Activated CD8-positive, alpha-beta T cell treated with anti-CD3 and anti-CD28 coated beads, Interleukin-2, amount 10 ng/mL, durations not matched to agents 7 days and 5 days (primary cell): ENCODE measurements around the gene TBXAS1. TPM values are rescaled to one million over a fixed set of nuclear protein-coding genes. Genes with fewer than 3 reads are reported as not detected.
A peak's percentile ranks its signal among the peaks of the same experiment; 100 is the strongest.
"Not testable (repeated sequence)": the region's sequence is repeated elsewhere in the genome, so short reads cannot be mapped to it uniquely, and the experiment has no call there.

Experiments
- ATAC-seq: fragments of 150-1000 bp; cut with Tn5 transposase; one replicate; pipeline ENCODE4 v1.10.0; 2021; ENCODE audit warnings: moderate library complexity
- CTCF ChIA-PET: fragments of 350-600 bp; sonication (Branson Sonifier 250); formaldehyde crosslinking; loops from one replicate; lab custom pipeline; 2021; ENCODE audit warnings: antibody characterized with exemption; lab: Charles Lee
- POLR2A ChIA-PET: fragments of 350-600 bp; sonication (Branson Sonifier 250); formaldehyde crosslinking; loops from one replicate; lab custom pipeline; 2021; ENCODE audit warnings: antibody characterized with exemption; lab: Charles Lee
- DNase-seq: peaks from one replicate; pipeline ENCODE4 v3.0.0-alpha.2; 2020
- H3K27ac Mint-ChIP-seq: one replicate; pipeline ENCODE4 v1.8.0; 2021; ENCODE audit warnings: mild to moderate bottlenecking, mixed read lengths
- H3K27me3 Mint-ChIP-seq: one replicate; pipeline ENCODE4 v1.8.0; 2021; ENCODE audit warnings: low read depth, mixed read lengths
- H3K36me3 Mint-ChIP-seq: one replicate; pipeline ENCODE4 v1.8.0; 2021; ENCODE audit warnings: low read depth, mixed read lengths
- H3K4me1 Mint-ChIP-seq: one replicate; pipeline ENCODE4 v1.8.0; 2021; ENCODE audit warnings: low read depth, mixed read lengths
- H3K4me3 Mint-ChIP-seq: one replicate; pipeline ENCODE4 v1.8.0; 2021; ENCODE audit warnings: mild to moderate bottlenecking, mixed read lengths
- H3K9me3 Mint-ChIP-seq: one replicate; pipeline ENCODE4 v1.8.0; 2022; ENCODE audit warnings: mixed read lengths; ENCODE audit not compliant: insufficient read depth
- total RNA-seq, 2 experiments: library from RNA; stranded (reverse); gene quantifications; one replicate each; pipeline ENCODE4 v1.2.3, GENCODE V29; 2021

TBXAS1 gene
- total RNA-seq, 2 experiments from 2014 or later: 1.6 to 2.0 TPM

DNA sequence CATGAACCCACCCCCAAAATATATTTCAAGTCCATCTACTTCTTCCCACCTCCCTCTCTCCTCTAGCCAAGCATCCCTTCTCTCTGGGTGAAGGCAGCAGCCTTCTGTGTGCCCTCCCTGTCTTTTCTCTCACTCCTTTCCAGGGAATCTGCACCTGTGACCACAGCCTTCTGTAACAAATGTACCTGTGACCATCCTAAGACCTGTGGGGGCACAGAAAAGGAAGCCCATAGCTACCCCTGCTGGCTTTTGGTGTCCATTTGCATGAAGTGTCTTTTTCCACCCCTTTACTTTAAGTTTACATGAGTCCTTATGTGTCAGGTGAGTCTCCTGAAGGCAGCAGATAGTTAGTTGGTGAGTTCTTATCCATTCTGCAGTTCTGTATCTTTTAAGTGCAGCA lies 2.0 kb upstream of the TBXAS1 start:
- POLR2A ChIA-PET: no interaction called here

DNA sequence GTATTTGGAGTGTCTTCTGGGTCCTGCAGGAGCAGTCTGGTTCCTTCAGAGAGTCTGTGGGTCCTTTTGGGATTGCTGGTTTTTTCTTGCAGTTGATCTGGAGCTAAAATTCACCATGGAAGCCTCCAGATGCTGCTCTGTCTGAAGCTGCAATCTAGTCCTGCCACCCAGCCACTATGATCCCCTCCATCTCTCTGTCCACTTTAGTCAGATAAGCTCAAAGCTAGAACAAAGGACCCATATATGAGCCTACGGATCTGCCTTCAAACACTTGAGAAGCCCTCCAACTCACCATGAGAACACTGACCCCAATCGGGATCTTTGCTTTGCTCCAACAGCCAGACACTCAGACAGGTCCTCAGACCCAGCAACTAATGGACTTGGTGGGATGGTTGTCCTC lies 618 bp upstream of the TBXAS1 start:
- Mint-ChIP-seq H3K36me3 (peaks cover 2% of the 10 kb centered on the region), H3K4me3 (no peak overlapping the region), H3K9me3 (no peaks in the 10 kb centered on the region), H3K4me1 (peaks cover 19% of the 10 kb centered on the region), H3K27me3 (peaks cover 12% of the 10 kb centered on the region), H3K27ac (no peak overlapping the region)
- ATAC-seq (no peak), DNase-seq (no peak)
- ChIA-PET CTCF (interaction anchor here (1.6 kb wide), 1 partner anchor 183 kb away, joined by 8 read pairs; no protein-coding TSS in a partner anchor), POLR2A (interaction anchor here (0.7 kb wide), 1 partner anchor 15 kb away, joined by 3 read pairs; no protein-coding TSS in a partner anchor)

More for the DNA sequence above, 2.0 kb upstream of the TBXAS1 start:
- H3K4me1 Mint-ChIP-seq: peaks cover 19% of the 10 kb centered on the region
- peaks cover 12% of the 10 kb centered on the region for H3K27me3 Mint-ChIP-seq
- H3K4me3 Mint-ChIP-seq: no peak overlapping the region
- H3K36me3 Mint-ChIP-seq: no peaks in the 10 kb centered on the region
- no peak for ATAC-seq
- peak; percentile 32 for DNase-seq
- H3K9me3 Mint-ChIP-seq: no peaks in the 10 kb centered on the region
- CTCF ChIA-PET: interaction anchor here (1.9 kb wide), 2 partner anchors 13 to 225 kb away, joined by 5 to 6 read pairs; no protein-coding TSS in a partner anchor
- H3K27ac Mint-ChIP-seq: no peak overlapping the region

DNA sequence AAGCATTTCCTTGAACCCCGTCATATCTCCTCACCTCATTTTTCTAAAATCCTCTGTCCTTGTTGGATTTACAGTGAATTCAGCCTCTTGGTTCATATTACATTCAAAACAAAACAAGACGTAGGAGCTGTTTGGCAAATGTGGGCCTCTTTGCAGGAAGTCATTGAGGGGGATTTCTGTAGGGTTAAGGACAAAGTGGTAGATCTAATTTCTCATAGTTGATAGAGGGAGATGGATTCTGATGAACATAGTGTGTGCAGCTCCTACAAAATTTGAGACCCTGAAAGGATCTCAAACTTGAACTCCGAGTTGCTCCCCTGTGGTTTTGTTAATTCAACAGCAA lies 682 bp downstream of the TBXAS1 start:
- ChIA-PET CTCF (interaction anchor here (1.9 kb wide), 1 partner anchor 184 kb away, joined by 10 read pairs; no protein-coding TSS in a partner anchor), POLR2A (interaction anchor here (1.0 kb wide), 1 partner anchor 11 kb away, joined by 3 read pairs; no protein-coding TSS in a partner anchor)
- no peak for ATAC-seq
- Mint-ChIP-seq H3K36me3 (peaks cover 2% of the 10 kb centered on the region), H3K27me3 (peaks cover 12% of the 10 kb centered on the region), H3K27ac (peak overlapping the region; percentile 41), H3K9me3 (no peaks in the 10 kb centered on the region), H3K4me1 (peaks cover 19% of the 10 kb centered on the region), H3K4me3 (peak overlapping the region; percentile 50)
- DNase-seq: no peak

GRCh38 chr7:139830292-139830691 lies 1.2 kb downstream of the TBXAS1 start:
- Mint-ChIP-seq H3K36me3 (peaks cover 2% of the 10 kb centered on the region), H3K27me3 (peaks cover 10% of the 10 kb centered on the region), H3K4me3 (peak overlapping the region; percentile 15), H3K27ac (no peak overlapping the region), H3K4me1 (peaks cover 19% of the 10 kb centered on the region), H3K9me3 (no peaks in the 10 kb centered on the region)
- CTCF ChIA-PET: interaction anchor here (0.9 to 1.9 kb wide), 3 partner anchors 173 to 228 kb away, joined by 3 to 10 read pairs (median 4); no protein-coding TSS in a partner anchor
- no peak for DNase-seq
- POLR2A ChIA-PET: interaction anchor here (1.0 kb wide), 1 partner anchor 10 kb away, joined by 3 read pairs; no protein-coding TSS in a partner anchor
- ATAC-seq: no peak

DNA sequence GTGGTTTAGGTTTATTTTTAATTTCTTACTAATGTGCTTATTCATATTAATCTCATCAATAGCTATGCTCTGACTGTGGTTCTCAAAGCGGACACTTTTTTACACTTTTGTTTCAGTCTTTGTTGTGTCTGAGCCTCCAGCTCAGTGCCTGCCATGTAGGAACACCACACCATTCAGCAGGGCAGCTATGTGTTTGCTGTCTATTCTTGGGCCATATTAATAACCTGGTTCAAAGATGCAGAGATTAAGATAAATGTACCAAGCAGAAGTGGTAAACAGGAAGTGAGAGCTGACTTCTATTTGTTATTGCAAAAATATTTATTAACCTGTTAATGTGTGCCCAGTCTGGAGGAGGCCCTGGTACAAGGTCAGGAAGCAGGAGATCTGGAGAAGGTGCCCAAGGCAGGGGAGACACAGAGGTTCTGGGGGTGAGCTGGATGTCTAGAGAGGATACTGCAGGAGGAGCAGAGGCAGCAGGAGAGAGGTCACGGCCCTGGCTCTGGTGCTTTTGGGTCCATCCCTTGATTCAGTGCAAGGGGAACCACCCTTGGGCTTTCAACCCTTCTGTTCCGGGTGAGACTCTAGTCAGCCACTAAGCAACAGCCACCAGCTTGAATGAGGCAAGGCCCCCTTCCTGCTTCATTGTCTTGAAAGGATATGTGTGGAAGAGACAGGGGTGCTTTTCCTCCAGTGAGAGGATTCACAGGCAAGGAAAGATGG lies 1.9 kb downstream of the TBXAS1 start:
- H3K27ac Mint-ChIP-seq: no peak overlapping the region
- peaks cover 10% of the 10 kb centered on the region for H3K27me3 Mint-ChIP-seq
- DNase-seq (no peak), ATAC-seq (no peak)
- peaks cover 19% of the 10 kb centered on the region for H3K4me1 Mint-ChIP-seq
- ChIA-PET CTCF (interaction anchor here (0.9 to 1.9 kb wide), 4 partner anchors 172 to 229 kb away, joined by 3 to 10 read pairs (median 4); no protein-coding TSS in a partner anchor), POLR2A (interaction anchor here (1.0 kb wide), 1 partner anchor 9 kb away, joined by 3 read pairs; no protein-coding TSS in a partner anchor)
- H3K9me3 Mint-ChIP-seq: no peaks in the 10 kb centered on the region
- H3K36me3 Mint-ChIP-seq: peaks cover 2% of the 10 kb centered on the region
- peak overlapping the region; percentile 12 for H3K4me3 Mint-ChIP-seq

- DNase-seq, H3K27me3 Mint-ChIP-seq, H3K27ac Mint-ChIP-seq, CTCF ChIA-PET, H3K4me1 Mint-ChIP-seq, H3K36me3 Mint-ChIP-seq, H3K9me3 Mint-ChIP-seq, ATAC-seq, POLR2A ChIA-PET, H3K4me3 Mint-ChIP-seq: not testable (repeated sequence)
Observed at GRCh38 chr7:139835848-139836247, 6.8 kb downstream of the TBXAS1 start.

DNA sequence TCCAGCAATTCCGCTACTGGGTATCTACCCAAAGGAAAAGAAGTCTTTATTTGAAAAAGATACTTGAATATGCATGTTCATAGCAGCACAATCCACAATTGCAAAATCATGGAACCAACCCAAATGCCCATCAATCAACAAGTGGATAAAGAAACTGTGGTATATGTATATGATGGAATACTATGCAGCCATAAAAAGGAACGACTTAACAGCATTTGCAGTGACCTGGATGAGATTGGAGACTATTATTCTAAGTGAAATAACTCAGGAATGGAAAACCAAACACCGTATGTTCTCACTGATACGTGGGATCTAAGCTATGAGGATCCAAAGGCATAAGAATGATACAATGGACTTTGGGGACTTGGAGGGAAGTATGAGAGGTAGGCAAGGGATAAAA lies 8.2 kb downstream of the TBXAS1 start:
- H3K9me3 Mint-ChIP-seq, H3K27me3 Mint-ChIP-seq, H3K27ac Mint-ChIP-seq, H3K4me3 Mint-ChIP-seq, CTCF ChIA-PET, DNase-seq, H3K36me3 Mint-ChIP-seq, ATAC-seq, H3K4me1 Mint-ChIP-seq: not testable (repeated sequence)
- POLR2A ChIA-PET: interaction anchor here (0.6 kb wide), 1 partner anchor 36 kb away, joined by 8 read pairs; no protein-coding TSS in a partner anchor

DNA sequence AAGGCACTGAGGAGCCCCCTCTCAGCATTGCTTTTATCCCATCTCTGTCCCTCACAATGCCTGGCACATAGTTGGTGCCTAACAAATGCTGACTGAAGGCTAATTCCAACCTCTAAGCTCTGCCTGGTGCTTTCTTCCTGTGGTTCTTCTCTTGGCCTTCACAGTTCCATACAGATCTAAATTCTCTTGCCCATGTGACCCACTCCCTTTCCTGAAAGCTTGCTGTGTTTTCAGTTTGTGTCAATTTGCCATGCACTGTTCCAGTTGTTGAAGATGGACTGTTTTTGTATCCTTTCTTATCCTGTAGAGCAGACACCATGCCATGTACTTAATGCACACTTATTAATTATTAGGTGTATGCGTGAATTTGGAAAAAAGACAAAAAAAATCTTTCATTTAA lies 9.2 kb downstream of the TBXAS1 start:
- no peaks in the 10 kb centered on the region for H3K36me3 Mint-ChIP-seq
- H3K27ac Mint-ChIP-seq: no peak overlapping the region
- peaks cover 4% of the 10 kb centered on the region for H3K4me1 Mint-ChIP-seq
- ATAC-seq: no peak
- POLR2A ChIA-PET: no interaction called here
- H3K9me3 Mint-ChIP-seq: no peaks in the 10 kb centered on the region
- no peak overlapping the region for H3K4me3 Mint-ChIP-seq
- CTCF ChIA-PET: no interaction called here
- DNase-seq: no peak
- H3K27me3 Mint-ChIP-seq: no peaks in the 10 kb centered on the region

DNA sequence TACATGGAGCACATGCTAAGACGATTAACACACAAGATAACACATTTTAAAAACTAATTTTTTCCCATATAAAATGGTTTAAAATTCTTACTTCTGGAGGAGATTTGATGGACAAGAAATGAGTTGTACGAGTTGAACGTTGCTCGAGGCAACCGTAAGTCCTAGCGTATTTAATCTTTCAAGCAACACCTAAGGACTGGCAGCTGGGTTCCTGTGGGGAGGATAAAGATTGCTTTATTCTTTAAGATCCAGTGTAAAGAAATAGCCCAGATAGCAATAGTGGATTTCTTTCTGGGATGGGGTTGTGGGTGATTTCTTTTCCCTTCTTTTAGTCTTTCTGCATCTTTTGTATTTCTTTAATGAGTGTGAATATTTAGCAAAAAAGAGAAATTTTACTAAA lies 9.8 kb downstream of the TBXAS1 start:
- no peak for DNase-seq
- ChIA-PET CTCF (no interaction called here), POLR2A (no interaction called here)
- Mint-ChIP-seq H3K4me3 (no peak overlapping the region), H3K4me1 (peaks cover 4% of the 10 kb centered on the region), H3K27me3 (no peaks in the 10 kb centered on the region), H3K27ac (no peak overlapping the region), H3K36me3 (no peaks in the 10 kb centered on the region), H3K9me3 (no peaks in the 10 kb centered on the region)
- ATAC-seq: no peak

GRCh38 chr7:139840776-139841175 lies 11.7 kb downstream of the TBXAS1 start:
- H3K36me3 Mint-ChIP-seq: no peaks in the 10 kb centered on the region
- peaks cover 4% of the 10 kb centered on the region for H3K4me1 Mint-ChIP-seq
- H3K4me3 Mint-ChIP-seq: no peak overlapping the region
- ChIA-PET CTCF (no interaction called here), POLR2A (interaction anchor here (1.1 kb wide), 1 partner anchor 10 kb away, joined by 3 read pairs; no protein-coding TSS in a partner anchor)
- DNase-seq (no peak), ATAC-seq (no peak)
- H3K27me3 Mint-ChIP-seq: no peaks in the 10 kb centered on the region
- H3K9me3 Mint-ChIP-seq: no peaks in the 10 kb centered on the region
- H3K27ac Mint-ChIP-seq: no peak overlapping the region

GRCh38 chr7:139842401-139843210 lies 13.5 kb downstream of the TBXAS1 start:
- H3K27me3 Mint-ChIP-seq: peaks cover 2% of the 10 kb centered on the region
- ChIA-PET POLR2A (interaction anchor here (0.8 kb wide), 1 partner anchor 14 kb away, joined by 3 read pairs; no protein-coding TSS in a partner anchor), CTCF (no interaction called here)
- no peak overlapping the region for H3K27ac Mint-ChIP-seq
- no peaks in the 10 kb centered on the region for H3K9me3 Mint-ChIP-seq
- H3K4me3 Mint-ChIP-seq: no peak overlapping the region
- H3K36me3 Mint-ChIP-seq: no peaks in the 10 kb centered on the region
- peaks cover 4% of the 10 kb centered on the region for H3K4me1 Mint-ChIP-seq
- no peak for ATAC-seq
- DNase-seq: no peak
